Activated T-cell treated with anti-CD3 and anti-CD28 coated beads, Interleukin-2, amount 50 U/mL, for 72 hours (primary cell): ENCODE data around the gene TTC19. TPM values are rescaled to one million over a fixed set of nuclear protein-coding genes. Genes with fewer than 3 reads are reported as not detected.

Source experiments
- ATAC-seq, 2 donors: fragments of 150-1000 bp; cut with Tn5 transposase; replicated peaks in 1 of 2; 2 replicates each; pipeline ENCODE4 v1.10.0; 2021; ENCODE audit warnings: moderate library complexity in 2 of 2, mild to moderate bottlenecking in 1 of 2
- DNase-seq, 2 donors: peaks; one replicate each; pipeline ENCODE4 v3.0.0; 2021 to 2022; ENCODE audit warnings: mixed read lengths in 1 of 2
- H3K27ac Mint-ChIP-seq: one replicate; pipeline ENCODE4 v1.8.0; 2022; ENCODE audit warnings: mild to moderate bottlenecking, moderate library complexity, mixed read lengths
- H3K27me3 Mint-ChIP-seq: one replicate; pipeline ENCODE4 v1.8.0; 2022; ENCODE audit warnings: low read depth, mixed read lengths
- H3K36me3 Mint-ChIP-seq, 2 donors: one replicate each; pipeline ENCODE4 v1.8.0; 2022; ENCODE audit warnings: mixed read lengths in 2 of 2, mild to moderate bottlenecking in 1 of 2; ENCODE audit not compliant: insufficient read depth in 2 of 2
- H3K4me1 Mint-ChIP-seq: one replicate; pipeline ENCODE4 v1.8.0; 2022; ENCODE audit warnings: low read depth, mixed read lengths
- H3K4me3 Mint-ChIP-seq, 2 donors: one replicate each; pipeline ENCODE4 v1.8.0; 2022; ENCODE audit warnings: mild to moderate bottlenecking in 2 of 2, mixed read lengths in 2 of 2, moderate library complexity in 2 of 2
- H3K9me3 Mint-ChIP-seq, 2 donors: one replicate each; pipeline ENCODE4 v1.8.0; 2022; ENCODE audit warnings: mixed read lengths in 2 of 2
- total RNA-seq, 2 donors: library from RNA; stranded (reverse); gene quantifications; one replicate each; pipeline ENCODE4 v1.2.3, GENCODE V29; 2022

The TTC19 gene
- total RNA-seq, result 10 to 100 TPM; 33.6 to 37.5 TPM

DNA sequence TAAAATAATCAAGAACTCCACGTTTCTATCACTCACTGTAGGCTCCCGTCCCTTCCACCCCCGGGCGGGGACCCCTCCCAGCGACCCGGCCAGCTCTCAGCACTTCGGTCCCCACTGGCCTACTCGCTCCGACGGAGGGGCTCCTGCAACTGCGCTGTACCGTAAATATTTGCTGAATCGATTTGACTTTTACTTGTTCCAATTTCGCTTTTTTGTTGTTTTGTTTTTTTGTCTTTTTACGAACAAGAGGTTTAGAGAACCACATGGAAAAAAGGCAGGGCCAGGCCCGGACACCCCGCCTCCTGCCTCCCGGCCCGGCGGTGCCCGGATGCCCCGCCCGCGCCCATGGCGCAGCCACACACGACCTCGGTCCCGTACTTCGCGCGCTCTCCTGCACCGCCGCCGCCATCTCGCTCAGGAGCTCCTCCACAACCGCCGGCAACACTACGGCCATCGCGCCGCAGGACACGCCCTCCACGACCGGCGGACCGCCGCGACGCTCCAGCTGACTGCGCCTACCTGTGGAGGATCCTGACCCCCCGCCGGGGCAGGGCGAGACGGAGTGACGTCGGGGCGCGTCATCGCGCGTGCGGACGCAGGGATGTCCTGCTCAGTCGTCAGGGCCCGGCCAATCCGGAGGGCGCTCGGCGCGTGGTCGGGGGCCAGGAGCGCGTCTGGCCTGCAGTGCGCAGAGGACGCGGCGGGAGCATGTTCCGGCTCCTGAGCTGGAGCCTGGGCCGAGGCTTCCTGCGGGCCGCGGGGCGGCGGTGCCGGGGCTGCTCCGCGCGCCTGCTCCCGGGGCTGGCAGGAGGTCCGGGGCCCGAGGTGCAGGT is at the start of gene TTC19, which contains the start of gene ZSWIM7:
Gene TTC19 (plus strand): TSS at position 684 of the 833 bp plus-strand sequence. CDS start 25 bp downstream, at position 709.
Gene ZSWIM7 (minus strand): TSS at position 564 of the 833 bp plus-strand sequence. CDS start 110 bp downstream, at position 454.
- Mint-ChIP-seq H3K27ac (peak within 1 kb of the TSS; percentile 83), H3K4me3 (peak within 1 kb of the TSS; percentile 95 to 96), H3K9me3 (peaks cover 0 to 1% of the 10 kb centered on the region in 2 donors), H3K4me1 (peaks cover 30% of the 10 kb centered on the region), H3K27me3 (no peaks in the 10 kb centered on the region), H3K36me3 (peaks cover 17 to 33% of the 10 kb centered on the region in 2 donors)
- peak; percentile 95 to 97 for DNase-seq
- peak; percentile 92 to 94 for ATAC-seq

DNA sequence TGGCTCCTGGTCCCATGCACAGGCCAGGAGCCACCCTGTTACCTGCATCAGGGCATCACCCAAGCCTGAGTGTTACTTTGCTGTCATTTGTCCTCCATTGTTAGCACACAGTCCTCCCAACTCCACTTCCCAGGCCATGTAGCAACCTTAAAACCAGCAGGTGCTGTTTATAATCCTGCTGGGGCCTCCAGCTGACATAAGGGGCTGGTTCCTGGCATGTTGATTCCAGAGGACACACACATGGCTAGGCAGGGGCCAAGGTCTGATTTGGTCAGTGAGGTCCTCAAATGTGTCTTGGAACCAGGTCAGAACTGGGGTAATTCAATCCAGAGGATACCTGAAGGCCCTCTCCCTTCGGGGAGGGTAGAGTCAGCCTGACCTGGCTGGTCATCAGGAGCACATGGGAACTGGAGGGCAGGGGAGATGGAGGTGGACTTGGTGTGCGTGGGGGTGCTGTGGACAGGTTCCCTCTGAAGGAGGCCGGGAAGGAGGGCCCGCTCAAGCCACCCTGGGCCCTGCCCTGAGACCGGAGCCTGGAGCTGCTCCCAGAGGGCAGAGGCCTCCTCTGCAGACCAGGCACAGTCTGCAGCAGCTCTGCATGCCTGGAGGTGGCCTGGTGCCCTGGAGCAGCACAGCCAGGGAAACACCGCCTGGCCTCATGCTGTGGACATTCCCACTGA is 48.1 kb upstream of the TTC19 start:
- peaks cover 6% of the 10 kb centered on the region for H3K4me1 Mint-ChIP-seq
- DNase-seq, result no peak
- peak in 1 of 2 donors; percentile 17 for ATAC-seq
- no peaks in the 10 kb centered on the region for H3K36me3 Mint-ChIP-seq
- H3K27me3 Mint-ChIP-seq, result peaks cover 56% of the 10 kb centered on the region
- H3K27ac Mint-ChIP-seq, result no peak overlapping the region
- no peak overlapping the region for H3K4me3 Mint-ChIP-seq
- H3K9me3 Mint-ChIP-seq, result no peaks in the 10 kb centered on the region

DNA sequence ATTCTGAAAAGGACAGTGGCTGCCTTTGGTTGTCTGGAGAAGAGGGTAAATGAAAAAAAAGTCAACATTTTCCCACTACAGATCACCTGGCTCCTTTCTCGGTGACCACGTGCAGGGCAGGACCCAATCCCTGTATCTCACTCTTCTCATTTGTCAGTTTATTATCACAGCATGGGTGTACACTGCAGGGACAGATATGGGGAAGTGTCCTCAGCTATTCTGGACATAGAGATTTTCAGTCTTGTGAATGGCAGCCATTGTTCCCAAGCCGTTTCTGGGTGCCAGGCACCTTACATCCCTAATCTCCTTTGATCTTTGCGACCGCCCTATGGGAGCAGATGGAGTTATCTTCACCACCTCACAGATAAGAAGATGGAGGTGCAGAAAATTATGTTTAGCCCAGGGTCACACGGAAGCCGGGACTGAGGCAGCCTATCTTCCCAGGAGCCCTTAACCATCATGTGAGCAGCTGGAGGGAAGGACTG is 47.5 kb upstream of the TTC19 start:
- Mint-ChIP-seq H3K36me3 (no peaks in the 10 kb centered on the region), H3K27me3 (peaks cover 56% of the 10 kb centered on the region), H3K9me3 (no peaks in the 10 kb centered on the region), H3K4me3 (no peak overlapping the region), H3K27ac (no peak overlapping the region), H3K4me1 (peaks cover 12% of the 10 kb centered on the region)
- ATAC-seq (no peak), DNase-seq (no peak)

- H3K27ac Mint-ChIP-seq, result no peak overlapping the region
- H3K9me3 Mint-ChIP-seq, result no peaks in the 10 kb centered on the region
- H3K4me3 Mint-ChIP-seq, result no peak overlapping the region
- DNase-seq (no peak), ATAC-seq (no peak)
- H3K27me3 Mint-ChIP-seq, result peaks cover 61% of the 10 kb centered on the region
- H3K36me3 Mint-ChIP-seq, result no peaks in the 10 kb centered on the region
- H3K4me1 Mint-ChIP-seq, result peaks cover 22% of the 10 kb centered on the region
Measured at GRCh38 chr17:15952916-15953790, 46.5 kb upstream of the TTC19 start.

DNA sequence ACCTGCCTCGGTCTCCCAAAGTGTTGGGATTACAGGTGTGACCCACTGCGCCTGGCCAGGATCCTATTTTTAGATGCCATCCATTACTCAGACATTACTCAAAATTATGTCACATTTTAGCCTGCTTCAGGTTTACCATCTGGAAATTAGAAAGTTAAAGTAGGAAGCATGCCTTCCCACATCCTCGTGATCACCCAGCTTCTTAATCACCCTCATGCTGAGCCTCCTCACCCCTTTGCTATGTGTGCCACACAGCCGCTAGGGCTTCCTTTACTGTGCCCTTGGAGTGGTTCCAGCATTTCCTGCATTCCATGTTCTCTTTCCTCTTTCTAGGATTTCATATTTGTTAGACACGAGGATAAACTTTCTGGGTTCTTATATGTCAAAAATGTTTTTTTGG is 45.4 kb upstream of the TTC19 start:
- ATAC-seq, result no peak
- H3K9me3 Mint-ChIP-seq, result no peaks in the 10 kb centered on the region
- no peak for DNase-seq
- H3K27me3 Mint-ChIP-seq, result peaks cover 69% of the 10 kb centered on the region
- no peaks in the 10 kb centered on the region for H3K36me3 Mint-ChIP-seq
- H3K4me1 Mint-ChIP-seq, result peaks cover 33% of the 10 kb centered on the region
- H3K27ac Mint-ChIP-seq, result no peak overlapping the region
- H3K4me3 Mint-ChIP-seq, result no peak overlapping the region

- DNase-seq, result no peak
- no peak overlapping the region for H3K27ac Mint-ChIP-seq
- peaks cover 40% of the 10 kb centered on the region for H3K4me1 Mint-ChIP-seq
- no peak overlapping the region for H3K4me3 Mint-ChIP-seq
- ATAC-seq, result no peak
- H3K36me3 Mint-ChIP-seq, result no peaks in the 10 kb centered on the region
- H3K27me3 Mint-ChIP-seq, result peaks cover 60% of the 10 kb centered on the region
- H3K9me3 Mint-ChIP-seq, result no peaks in the 10 kb centered on the region
Measured at GRCh38 chr17:15955793-15956541, 43.7 kb upstream of the TTC19 start.

DNA sequence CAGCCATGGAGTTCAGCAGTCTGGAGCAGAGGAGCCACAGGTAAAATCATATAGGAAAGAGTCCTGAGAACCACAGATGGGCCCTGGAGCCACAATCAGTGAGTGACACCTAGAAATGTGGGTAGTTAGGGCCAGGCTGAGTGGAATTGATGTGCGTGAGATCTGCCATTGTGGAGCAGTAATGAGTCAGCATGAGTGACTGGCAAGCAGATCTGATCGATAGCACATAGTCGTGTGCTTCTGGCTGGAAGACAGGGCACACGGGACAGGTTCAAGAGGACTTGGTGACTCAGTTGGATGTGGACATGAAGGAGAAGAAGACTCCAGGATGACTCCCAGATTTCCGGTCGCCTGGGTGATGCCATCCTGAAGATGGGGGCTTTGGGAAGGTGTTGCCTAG is 42.4 kb upstream of the TTC19 start:
- Mint-ChIP-seq H3K27ac (no peak overlapping the region), H3K4me1 (peaks cover 40% of the 10 kb centered on the region), H3K36me3 (no peaks in the 10 kb centered on the region), H3K27me3 (peaks cover 69% of the 10 kb centered on the region), H3K4me3 (peak overlapping the region; percentile 13 to 66), H3K9me3 (no peaks in the 10 kb centered on the region)
- peak; percentile 61 to 68 for DNase-seq
- ATAC-seq, result peak; percentile 75 to 76

GRCh38 chr17:15957608-15958307 is 41.9 kb upstream of the TTC19 start:
- Mint-ChIP-seq H3K36me3 (no peaks in the 10 kb centered on the region), H3K27ac (no peak overlapping the region), H3K4me1 (peaks cover 40% of the 10 kb centered on the region), H3K4me3 (peak overlapping the region in 1 of 2 donors; percentile 66), H3K27me3 (peaks cover 66% of the 10 kb centered on the region), H3K9me3 (no peaks in the 10 kb centered on the region)
- no peak for ATAC-seq
- DNase-seq, result no peak

DNA sequence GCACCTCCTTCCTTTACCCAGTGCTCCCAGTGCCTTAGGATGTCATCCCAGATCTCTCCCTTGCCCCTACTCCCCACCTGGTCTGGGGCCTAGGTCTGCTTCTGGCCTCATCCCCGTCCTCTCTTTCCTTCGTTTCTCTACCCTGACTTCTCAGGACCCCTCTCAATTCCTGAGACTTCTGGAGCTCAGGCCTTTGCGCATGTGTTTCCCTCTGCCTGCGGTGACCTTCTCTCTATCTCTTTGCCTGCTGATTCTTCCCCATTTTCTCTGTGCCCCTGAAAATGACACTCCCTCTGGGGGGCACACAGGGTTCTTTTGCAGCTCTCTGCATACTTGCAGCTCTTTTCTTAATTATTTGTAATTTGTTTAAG is 41.2 kb upstream of the TTC19 start:
- no peak for DNase-seq
- no peak for ATAC-seq
- Mint-ChIP-seq H3K9me3 (no peaks in the 10 kb centered on the region), H3K36me3 (no peaks in the 10 kb centered on the region), H3K27ac (peak overlapping the region; percentile 49), H3K4me1 (peaks cover 40% of the 10 kb centered on the region), H3K27me3 (peaks cover 60% of the 10 kb centered on the region), H3K4me3 (peak overlapping the region; percentile 33 to 60)

GRCh38 chr17:15963670-15964110 is 35.9 kb upstream of the TTC19 start:
- DNase-seq, result no peak
- Mint-ChIP-seq H3K4me1 (peaks cover 27% of the 10 kb centered on the region), H3K4me3 (no peak overlapping the region), H3K9me3 (no peaks in the 10 kb centered on the region), H3K27ac (no peak overlapping the region), H3K36me3 (no peaks in the 10 kb centered on the region), H3K27me3 (peaks cover 29% of the 10 kb centered on the region)
- ATAC-seq, result no peak

DNA sequence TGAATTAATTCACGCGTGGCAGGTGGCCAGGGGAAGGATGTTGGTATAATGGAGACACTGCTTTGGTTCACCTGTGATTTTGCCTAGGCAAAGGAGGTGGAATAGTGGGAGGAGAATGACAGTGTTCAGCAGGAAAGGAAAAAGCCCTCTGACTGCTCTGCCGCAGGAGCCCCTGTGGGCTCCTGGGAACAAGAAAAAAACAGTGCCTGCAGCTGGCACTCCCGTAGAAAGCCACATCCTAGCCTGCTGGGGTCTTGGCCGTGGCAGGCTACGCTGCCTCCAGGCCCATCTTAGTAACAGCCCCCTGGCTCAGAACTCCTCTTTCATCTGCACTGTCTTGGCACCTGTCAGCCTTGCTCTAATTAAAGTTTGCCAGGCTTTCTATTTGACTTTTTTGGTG is 34.1 kb upstream of the TTC19 start:
- Mint-ChIP-seq H3K4me1 (peaks cover 14% of the 10 kb centered on the region), H3K27ac (no peak overlapping the region), H3K9me3 (no peaks in the 10 kb centered on the region), H3K36me3 (no peaks in the 10 kb centered on the region), H3K27me3 (peaks cover 35% of the 10 kb centered on the region), H3K4me3 (no peak overlapping the region)
- ATAC-seq (no peak), DNase-seq (no peak)
